Activated CD4-positive, alpha-beta T cell treated with anti-CD3 and anti-CD28 coated beads for 4 hours (primary cell): Measurements from ENCODE around the gene PPP6R1.

Experiments used
- DNase-seq, 2 donors: peaks; one replicate each; pipeline ENCODE4 v3.0.0-alpha.2; 2020

The PPP6R1 gene

GRCh38 chr19:55258828-55259539 is at the start of gene PPP6R1:
Gene PPP6R1 (minus strand): TSS chr19:55259017. CDS start chr19:55247103, 11,914 bp downstream.
- peak; percentile 92 to 94 for DNase-seq

- no peak for DNase-seq
These were observed 49.5 kb upstream of the PPP6R1 start for GRCh38 chr19:55308281-55308680.

GRCh38 chr19:55306712-55307111 is 47.9 kb upstream of the PPP6R1 start:
- DNase-seq, result no peak

GRCh38 chr19:55305983-55306562 is 47.3 kb upstream of the PPP6R1 start:
- DNase-seq, result no peak

DNA sequence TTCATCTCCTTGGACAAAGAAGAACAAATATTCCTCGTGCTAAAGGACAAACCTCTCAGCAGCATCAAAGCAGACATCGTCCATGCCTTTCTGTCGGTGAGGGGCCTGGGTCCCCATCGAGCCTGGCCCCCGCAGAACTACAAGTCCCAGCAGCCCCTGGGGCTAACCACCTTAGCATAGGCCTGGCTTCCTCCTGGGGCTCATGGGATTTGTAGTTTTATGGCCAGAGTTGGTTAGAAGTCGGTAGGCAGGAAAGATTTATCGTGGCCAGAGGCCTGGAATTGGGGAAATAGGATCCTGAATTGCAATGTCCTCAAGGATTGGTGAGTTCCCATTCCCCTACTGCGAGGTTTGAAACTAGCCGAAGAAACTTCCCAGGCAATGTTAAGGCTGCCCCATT is 46.7 kb upstream of the PPP6R1 start:
- peak; percentile 37 to 49 for DNase-seq

DNA sequence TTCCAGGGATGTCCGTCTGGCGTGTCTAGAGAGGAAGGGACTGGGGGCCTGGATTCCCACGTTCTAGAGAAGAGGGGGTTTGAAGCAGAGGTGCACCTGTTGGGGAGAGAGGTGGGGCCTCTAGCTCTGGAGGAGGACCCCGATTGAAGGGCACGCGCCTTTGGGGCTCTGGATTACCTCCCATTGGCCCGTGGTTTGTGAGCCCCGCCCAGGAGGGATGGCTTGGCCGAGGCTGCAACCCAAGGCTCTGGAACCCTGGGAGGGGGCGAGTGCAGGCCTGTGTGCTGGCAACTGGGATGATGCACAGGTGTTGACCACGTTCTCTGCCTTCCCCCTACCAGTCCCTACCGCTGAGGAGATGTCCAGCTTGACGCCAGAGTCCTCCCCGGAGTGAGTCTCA is 46.2 kb upstream of the PPP6R1 start:
- no peak for DNase-seq

- no peak for DNase-seq
These were observed 45.6 kb upstream of the PPP6R1 start for GRCh38 chr19:55304279-55304978.

DNA sequence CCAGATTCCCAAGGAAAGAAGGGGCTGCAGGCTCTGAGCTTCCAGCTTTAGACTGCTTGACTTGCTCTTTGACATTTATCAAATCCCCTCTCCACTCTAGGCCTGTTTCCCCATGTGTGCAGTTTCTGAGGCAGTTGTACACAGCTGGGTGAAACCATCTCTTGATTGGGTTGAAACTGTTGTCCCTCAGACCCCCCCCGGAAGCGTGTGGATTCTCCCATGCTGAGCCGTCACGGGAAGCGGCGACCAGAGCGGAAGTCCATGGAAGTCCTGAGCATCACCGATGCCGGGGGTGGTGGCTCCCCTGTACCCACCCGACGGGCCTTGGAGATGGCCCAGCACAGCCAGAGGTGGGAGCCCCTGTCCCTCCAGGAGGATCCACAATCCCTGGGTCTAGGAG is 44.7 kb upstream of the PPP6R1 start:
- DNase-seq, result no peak

DNA sequence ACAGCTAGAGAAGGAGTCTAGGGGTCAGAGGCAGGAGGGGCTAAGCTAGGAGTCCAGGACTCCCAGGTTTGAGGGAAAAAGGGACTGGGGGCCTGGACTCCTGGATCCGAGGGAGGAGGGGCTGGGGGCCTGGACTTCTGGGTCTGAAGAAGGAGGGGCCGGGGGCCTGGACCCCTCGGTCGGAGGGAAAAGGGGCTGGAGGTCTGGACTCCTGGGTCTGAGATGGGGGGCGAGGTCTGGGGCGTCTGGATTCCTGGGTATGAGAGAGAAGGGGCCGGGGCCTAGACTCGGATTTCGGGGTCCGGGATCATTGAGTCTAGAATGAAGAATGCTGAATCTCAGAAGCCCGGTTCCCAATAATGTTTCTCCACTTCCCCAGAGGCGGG is 43.5 kb upstream of the PPP6R1 start:
- no peak for DNase-seq

DNA sequence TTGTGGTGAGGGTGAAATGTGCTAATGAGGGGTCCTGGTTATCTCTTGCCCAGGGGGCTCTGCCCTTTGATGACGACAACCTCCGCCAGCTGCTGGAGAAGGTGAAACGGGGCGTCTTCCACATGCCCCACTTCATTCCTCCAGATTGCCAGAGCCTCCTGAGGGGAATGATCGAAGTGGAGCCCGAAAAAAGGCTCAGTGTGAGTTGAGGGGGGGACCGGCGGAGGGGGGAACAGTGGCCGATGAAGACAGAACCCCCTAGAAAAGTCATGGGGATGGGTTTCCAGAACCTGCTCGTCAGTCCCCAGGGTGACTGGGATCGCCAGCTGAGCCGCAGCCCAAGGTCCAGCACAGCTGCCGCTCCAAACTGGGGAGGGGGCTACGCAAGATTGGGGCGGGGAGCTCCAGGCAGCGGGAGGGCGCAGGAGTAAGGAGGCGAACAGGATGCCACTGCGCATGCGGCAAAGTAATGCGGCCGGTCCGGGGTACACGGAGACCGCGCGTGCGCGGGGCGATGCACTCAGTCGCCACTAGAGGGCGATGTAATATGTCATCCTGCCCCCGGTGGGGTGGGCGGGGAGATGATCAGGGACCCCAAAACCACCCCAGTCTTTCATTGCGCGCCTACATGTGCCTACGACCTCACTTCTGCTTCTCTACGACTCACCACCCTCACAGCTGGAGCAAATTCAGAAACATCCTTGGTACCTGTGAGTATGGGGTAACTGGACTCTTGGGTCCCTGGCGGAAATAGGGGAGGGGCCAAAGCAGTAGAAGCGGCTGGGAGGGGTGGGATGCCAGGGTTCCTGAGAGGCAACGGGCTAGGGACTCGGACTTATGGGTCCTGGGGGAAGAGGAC is 42.9 kb upstream of the PPP6R1 start:
- DNase-seq, result peak; percentile 92 to 96

- no peak for DNase-seq
These were observed 42.2 kb upstream of the PPP6R1 start for GRCh38 chr19:55300886-55301458.

DNA sequence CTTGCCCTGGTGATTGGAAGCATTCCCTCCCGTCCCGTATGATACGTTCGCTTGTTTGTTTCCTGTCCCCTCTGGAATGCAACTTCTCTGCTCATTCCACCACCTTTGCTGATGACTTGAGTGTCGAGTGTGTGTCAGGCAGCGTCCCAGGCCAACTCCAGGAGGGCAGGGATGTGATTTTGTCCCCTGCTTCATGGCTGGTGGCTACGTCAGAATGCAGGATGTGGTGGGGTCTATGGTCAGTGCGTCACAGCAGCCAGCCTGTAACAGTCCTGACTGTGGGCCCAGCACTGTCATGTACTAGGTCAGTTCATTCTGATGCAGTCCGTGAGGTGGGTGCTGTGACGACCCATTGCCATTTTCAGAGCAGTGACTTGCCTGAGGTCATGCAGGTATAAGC is 41.2 kb upstream of the PPP6R1 start:
- no peak for DNase-seq

DNA sequence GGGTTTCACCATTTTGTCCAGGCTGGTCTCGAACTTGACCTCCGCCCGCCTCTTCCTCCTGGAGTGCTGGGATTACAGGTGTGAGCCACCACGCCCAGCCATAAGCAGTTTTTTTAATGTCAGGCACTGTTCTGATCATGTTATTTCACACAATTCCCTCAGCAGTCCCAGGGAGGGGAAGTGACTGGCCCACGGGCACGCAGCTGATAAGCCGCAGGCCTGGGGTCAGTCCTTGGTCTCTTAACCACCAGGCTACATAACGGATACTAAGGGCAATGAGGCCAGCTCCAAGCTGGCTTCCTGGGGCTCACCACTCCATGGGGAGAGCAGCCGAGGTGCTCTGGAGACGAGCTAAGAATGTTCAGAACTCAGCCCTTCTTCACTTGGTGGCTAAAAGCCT is 38.5 kb upstream of the PPP6R1 start:
- DNase-seq, result no peak

GRCh38 chr19:55289117-55289796 is 30.4 kb upstream of the PPP6R1 start:
- DNase-seq, result no peak

GRCh38 chr19:55287361-55288079 is 28.7 kb upstream of the PPP6R1 start:
- no peak for DNase-seq

DNA sequence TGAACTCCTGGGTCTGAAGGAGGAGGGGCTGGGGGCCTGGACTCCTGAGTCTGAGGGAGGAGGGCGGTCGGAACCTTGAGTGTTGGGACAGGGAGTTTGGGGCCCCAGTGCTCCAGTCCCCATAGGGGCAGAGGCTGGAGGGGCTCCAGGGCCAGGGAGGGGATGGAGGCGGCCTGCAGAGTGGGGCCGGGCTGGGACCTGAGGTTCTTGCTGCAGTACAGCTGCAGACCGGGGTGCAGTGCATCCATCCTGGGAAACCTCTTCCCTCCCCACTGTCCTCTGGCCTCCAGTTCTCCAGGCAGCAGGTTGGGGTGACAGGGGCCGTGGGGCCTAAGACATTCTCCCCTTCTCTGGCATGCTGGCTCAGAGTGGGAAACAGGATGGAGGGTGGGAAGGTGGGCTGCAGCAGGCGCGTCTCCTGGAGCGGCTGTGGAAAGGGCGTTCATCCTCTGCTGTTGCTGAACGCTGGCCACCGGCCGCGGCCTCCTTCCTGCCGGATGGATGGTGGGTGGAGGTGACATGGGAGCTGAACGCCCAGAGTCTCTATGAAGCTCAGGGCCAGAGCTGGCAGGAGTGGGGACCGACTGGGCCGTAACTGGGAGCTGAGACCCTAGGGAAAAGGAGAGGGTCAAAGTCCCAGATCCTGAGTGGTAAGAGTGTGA is 26.5 kb upstream of the PPP6R1 start:
- no peak for DNase-seq

- DNase-seq, result no peak
These were observed 25.7 kb upstream of the PPP6R1 start for GRCh38 chr19:55284405-55285058.

DNA sequence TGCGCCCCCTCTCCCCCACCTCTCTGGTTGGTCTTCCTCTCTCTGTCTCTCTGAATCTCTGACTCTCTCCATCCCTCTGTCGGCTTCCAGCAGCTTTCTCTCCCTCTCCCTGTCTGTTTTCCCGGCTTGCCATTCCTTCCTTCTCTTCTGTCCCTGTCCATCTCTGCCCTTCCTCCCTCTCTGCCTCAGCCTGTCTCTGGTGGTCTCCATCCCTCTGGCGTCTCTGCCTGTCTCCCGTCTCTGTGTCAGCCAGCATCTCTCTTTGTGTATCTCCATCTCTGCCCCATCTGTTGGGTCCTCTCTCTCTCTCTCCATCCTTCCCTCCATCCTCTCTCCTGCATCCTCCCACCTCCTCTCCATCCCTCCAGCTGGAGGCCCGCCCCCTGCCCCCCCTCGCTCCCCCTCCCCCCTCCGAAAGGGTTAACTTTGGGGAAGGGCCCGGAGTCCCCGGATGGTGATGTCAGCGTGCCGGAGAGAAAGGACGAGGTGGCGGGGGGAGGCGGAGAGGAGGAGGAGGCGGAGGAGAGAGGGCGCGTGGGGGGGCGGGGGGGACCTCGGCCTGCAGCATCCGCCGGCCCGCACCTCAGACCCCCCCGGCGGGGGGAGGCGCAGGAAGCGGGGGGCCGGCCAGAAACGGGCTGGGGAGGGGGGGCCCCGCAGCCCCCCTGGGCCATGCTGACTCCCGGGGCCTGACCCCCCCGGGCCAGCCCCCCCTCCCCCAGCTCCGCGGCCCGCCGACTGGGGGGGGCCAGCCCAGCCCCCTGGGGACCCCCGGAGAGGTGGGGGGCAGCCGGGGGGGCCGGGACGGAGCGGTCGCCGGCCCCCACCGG is 24.9 kb upstream of the PPP6R1 start, which contains the start of gene BRSK1:
Gene BRSK1, plus strand, starts transcription at position 450 of the 830 bp plus-strand sequence. CDS start 446 bp downstream, outside the sequence.
- peak; percentile 50 to 58 for DNase-seq
